ENCODE measurements around the gene SLC51B. TPM values are rescaled to one million over a fixed set of nuclear protein-coding genes. Genes with fewer than 3 reads are reported as not detected.
"Not testable (repeated sequence)": the region's sequence is repeated elsewhere in the genome, so short reads cannot be mapped to it uniquely, and the experiment has no call there.

The SLC51B gene
- total RNA-seq (2014; rRNA removed; shearing (Covaris generic)), result not detected in 2 replicates

DNA sequence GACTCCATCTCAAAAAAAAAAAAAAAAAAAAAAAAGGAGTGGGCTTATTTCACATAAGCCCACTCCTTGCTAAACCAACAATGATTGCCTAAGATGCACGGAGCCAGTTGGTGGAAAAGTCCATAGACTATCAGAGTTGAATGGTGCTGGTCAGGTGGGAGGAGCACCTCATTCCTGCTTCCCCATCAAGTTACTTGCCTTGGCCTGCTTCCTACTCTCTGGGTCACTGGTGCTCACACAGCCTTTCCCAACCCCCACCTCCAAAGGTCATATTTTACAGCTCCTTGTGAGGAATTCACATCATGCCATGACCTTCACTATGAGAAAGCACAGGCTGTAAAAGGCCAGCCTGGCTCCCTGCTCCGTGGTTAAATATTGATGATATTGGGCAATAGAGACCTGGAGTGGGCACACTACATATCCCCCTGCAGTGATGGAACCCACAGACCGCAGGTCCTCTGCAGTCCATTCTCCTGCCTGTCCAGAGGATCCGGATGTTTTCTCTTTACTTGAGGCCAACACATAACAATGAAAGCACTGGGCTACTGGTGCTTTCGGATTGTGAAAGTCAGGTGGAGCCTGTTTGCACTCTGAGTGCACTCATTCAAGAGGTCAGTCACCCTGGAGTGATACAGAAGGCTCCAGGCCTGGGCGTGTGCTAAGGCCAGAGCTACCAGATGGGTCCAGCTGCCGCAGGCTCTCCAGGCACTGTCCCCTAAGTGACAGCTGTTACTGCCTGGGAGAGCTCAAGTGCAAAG lies at the start of gene SLC51B:
Gene SLC51B, plus strand, starts transcription at position 664 of the 758 bp plus-strand sequence. CDS start 4,618 bp downstream, outside the sequence.
- no peak for DNase-seq (ENCODE audit: low read depth)

GRCh38 chr15:64997066-64997465 lies 48.1 kb upstream of the SLC51B start:
- no peak for DNase-seq (ENCODE audit: low read depth)

GRCh38 chr15:64997745-64998375 lies 47.3 kb upstream of the SLC51B start:
- DNase-seq (ENCODE audit: low read depth), result no peak

DNA sequence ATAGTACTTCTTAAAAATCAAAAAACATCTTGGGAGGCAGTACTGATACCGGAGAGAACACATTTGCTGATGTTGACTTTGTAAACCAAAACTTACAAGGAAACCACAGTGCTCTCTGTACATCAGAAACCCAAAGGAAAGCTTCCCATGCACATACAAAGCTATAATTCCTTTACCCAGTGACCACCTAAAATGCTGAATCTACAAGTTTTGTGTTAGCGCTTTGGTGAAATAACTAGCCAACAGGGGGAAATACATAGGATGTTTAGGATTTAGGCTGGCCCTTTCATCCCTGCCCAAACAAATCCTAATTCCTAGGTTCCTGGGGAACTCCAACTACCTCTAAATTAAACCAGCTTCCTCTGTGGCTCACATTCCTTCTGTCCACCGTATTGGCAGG lies 40.2 kb upstream of the SLC51B start:
- DNase-seq (ENCODE audit: low read depth), result no peak

- no peak for DNase-seq (ENCODE audit: low read depth)
Measured at GRCh38 chr15:65006876-65007275, 38.3 kb upstream of the SLC51B start.

GRCh38 chr15:65008983-65009382 lies 36.2 kb upstream of the SLC51B start:
- DNase-seq (ENCODE audit: low read depth), result no peak

- DNase-seq (ENCODE audit: low read depth), result not testable (repeated sequence)
Measured at GRCh38 chr15:65011198-65011597, 34.0 kb upstream of the SLC51B start.

GRCh38 chr15:65020419-65020818 lies 24.8 kb upstream of the SLC51B start:
- DNase-seq (ENCODE audit: low read depth), result no peak

DNA sequence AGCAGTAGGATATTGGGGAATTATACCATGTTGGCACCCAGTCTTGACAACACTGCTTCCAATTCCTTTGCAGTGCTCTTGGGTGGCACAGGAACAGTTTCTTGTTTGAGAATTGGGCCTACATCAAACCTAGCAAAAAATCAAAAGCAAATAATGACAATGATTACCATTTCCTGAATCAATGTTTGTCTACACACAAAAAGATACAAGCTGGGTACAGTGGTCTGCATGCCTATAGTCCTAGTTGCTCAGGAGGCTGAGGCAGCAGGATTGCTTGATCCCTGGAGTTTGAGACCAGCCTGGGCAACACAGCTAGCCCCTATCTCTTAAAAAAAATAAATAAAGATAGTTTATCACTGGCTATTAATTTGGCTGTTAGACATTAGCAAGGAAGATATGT lies 23.7 kb upstream of the SLC51B start:
- no peak for DNase-seq (ENCODE audit: low read depth)

DNA sequence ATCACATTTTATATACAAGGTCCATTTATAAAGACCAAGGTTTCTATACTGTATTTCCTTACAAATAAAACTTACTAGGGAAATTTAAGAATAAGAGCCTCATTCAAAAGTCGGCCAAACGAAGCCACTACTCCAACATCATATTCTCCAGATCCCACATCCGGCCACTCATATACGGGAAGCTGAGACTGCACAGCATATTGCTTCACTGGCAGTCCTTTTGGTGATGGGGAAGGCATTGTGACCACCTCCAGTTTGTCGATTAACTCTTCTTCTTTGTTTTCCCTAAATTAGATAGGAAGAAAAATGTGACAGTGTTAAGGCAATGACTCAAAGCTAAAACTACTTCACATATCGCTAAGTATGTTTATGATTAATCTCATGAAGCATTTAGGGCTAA lies 18.4 kb upstream of the SLC51B start:
- DNase-seq (ENCODE audit: low read depth), result no peak

DNA sequence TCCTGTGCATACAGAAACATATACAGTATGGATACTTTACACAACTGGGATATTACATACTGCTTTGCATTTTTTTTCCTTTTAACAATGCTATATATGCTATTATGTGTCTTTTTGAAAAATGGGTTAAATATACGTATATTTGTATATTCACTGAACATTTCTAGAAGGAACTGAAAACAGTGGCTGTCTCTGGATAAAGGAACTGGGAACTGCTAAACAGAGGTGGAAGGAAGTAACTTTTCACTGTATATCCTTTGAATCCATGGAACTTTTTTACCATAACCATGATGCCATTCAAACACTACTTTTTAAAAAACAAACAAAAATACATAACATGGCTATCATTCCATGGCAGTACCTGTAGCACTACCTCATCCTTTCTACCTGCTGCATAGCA lies 17.6 kb upstream of the SLC51B start:
- DNase-seq (ENCODE audit: low read depth), result no peak

DNA sequence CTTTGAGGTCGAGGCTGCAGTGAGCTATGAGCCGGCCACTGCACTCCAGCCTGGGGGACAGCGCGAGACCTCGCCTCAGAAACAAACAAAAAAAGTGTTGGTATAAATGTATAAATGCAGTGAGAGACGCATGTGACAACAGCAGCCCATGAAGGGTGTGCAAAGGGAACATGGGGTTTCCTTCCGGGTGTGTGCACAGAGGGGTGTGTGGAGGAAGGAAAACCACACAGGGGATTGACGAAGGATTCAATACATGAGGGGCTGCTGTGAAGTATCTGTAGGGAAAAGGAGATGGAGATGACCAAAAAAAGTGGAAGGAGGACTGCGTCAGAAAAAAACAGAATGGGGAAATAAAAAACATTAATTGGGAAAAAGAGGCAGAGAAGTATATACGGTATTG lies 16.8 kb upstream of the SLC51B start:
- no peak for DNase-seq (ENCODE audit: low read depth)

DNA sequence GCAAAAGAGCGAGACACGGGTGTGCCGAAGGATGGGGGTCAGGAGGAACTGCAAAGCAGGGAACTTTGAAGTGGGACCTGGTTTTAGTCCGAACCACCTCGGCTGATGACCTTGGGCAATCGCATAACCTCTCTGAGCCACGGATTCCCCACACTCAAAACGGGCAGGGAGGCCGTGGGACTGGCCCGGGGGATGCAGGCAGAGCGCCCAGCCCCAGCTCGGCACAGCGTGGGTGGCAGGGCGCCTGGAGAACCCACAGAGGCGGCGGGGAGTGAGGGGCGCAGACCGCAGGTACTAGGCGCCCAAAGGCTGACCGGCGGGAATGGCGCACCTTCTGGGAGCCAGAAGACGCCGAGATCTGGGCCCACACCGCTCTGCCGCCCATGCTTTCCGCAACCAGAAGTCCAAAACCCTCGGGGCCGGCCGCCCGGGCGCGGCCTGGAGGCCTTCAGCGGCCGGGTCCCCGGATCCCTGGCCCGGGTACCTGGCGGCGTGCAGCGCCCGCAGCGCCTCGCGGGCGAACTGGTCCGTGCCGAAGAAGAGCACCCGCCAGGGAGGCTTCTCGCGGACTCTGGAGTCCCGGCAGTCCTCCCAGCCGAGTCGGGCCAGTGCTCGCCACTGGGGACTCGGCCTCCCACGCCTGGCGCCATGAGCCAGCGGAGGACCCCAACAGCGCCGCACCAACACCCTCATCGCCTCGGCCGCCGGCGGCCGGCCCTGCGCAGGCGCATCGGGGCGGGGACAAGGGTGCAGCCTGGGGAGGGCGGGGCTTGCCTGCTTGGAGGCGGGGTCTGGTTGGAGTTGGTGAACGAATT lies 16.1 kb upstream of the SLC51B start, which contains the start of gene MTFMT:
Gene MTFMT, minus strand, starts transcription at position 719 of the 815 bp plus-strand sequence. Its CDS starts 26 bp downstream, at position 693.
- DNase-seq (ENCODE audit: low read depth), result peak; percentile 91

GRCh38 chr15:65029736-65030208 lies 15.4 kb upstream of the SLC51B start:
- no peak for DNase-seq (ENCODE audit: low read depth)

DNA sequence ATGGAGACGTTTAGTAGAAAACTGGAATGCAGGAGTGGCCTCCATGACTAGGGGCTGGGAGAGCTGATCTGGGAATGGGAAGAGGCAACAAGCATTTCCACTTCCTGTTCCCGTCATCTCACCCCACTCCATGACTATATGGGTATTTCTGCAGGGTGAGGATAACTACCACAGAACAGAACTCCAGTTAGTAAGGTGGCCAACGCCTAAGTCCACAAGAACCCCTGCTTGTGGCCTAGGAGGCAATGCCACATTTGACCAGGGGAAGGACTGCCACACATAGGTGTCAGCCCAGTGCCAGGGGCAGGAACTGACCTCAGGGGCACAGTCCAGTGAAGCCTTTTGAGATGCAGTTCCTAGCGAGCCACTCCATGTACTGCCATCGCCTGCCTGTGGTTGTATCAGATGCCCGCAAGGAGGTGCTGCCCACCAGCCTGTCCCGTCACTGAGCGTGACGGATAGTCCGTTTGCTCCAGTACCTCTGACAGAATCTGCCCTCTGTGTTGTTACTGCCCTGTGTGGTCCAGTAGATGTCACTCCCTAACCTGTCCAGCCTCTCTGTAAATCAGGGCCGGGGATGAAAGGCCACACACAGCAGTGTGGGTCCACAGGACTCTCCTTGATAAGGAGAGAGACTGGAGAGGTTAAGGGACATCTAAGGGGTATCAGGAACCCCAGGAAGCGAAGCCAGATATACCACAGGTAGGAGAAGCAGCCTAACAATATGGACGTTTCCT lies 12.2 kb upstream of the SLC51B start:
- peak; percentile 72 for DNase-seq (ENCODE audit: low read depth)

GRCh38 chr15:65033659-65034269 lies 11.4 kb upstream of the SLC51B start:
- DNase-seq (ENCODE audit: low read depth), result peak; percentile 42

DNA sequence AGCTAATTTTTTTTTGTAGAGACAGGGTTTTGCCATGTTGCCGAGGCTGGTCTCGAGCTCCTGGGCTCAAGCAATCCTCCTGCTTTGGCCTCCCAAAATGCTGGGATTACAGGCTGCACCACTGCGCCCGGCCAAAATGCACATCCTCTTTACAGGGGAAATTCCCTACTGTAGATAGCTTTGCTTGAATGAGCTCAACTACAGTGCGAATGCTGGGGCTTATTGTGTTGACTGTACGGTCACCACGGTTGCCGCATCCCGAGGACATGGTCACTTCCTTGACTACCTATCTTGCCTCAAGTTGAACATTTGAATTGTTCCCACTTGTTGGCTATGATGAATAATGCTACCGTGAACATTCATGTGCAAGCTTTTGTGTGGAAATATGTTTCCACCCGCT lies 10.5 kb upstream of the SLC51B start:
- no peak for DNase-seq (ENCODE audit: low read depth)

GRCh38 chr15:65037309-65037708 lies 7.9 kb upstream of the SLC51B start:
- no peak for DNase-seq (ENCODE audit: low read depth)

- DNase-seq (ENCODE audit: low read depth), result no peak
Measured at GRCh38 chr15:65038428-65038827, 6.8 kb upstream of the SLC51B start.

DNA sequence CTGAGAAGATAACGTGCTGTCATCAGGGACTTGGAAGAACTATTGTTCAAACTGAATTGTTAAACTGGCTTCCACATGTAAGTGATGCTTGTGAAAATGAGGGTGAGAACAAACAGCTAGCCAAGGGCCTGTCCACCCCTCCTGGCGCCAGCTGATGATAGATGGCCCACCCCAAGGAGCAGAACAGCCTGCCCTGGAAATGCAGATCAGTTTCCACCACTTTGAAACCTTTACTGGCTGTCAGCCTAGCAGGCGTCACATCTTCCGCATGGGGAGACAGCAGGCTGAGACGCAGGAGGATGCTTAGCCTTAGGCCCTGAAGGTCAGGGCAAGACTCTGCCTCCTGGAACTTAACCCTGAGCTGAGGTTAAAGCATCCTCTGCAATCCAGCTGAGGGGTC lies 6.4 kb upstream of the SLC51B start:
- no peak for DNase-seq (ENCODE audit: low read depth)

GRCh38 chr15:65040461-65040860 lies 4.7 kb upstream of the SLC51B start:
- DNase-seq (ENCODE audit: low read depth), result no peak

All from Daoy (cell line).